Hematopoietic multipotent progenitor cell treated with erythropoietin and hydrocortisone succinate and interleukin-3 and kit ligand, for 4 days (in vitro differentiated cells): ENCODE measurements around the gene ASB18.

ENCODE experiments used
- DNase-seq: peaks from one replicate; pipeline ENCODE4 v3.0.0-alpha.2; 2015

ASB18 gene

GRCh38 chr2:236240228-236240990, 23.8 kb downstream of the ASB18 start:
- DNase-seq = no peak

GRCh38 chr2:236239276-236240065, 24.7 kb downstream of the ASB18 start:
- no peak for DNase-seq

GRCh38 chr2:236238751-236239150, 25.5 kb downstream of the ASB18 start:
- DNase-seq = no peak

GRCh38 chr2:236237468-236238190, 26.6 kb downstream of the ASB18 start:
- DNase-seq = no peak

GRCh38 chr2:236236559-236237452, 27.4 kb downstream of the ASB18 start:
- no peak for DNase-seq

GRCh38 chr2:236229186-236229585, 35.0 kb downstream of the ASB18 start:
- DNase-seq = no peak

GRCh38 chr2:236223675-236224074, 40.5 kb downstream of the ASB18 start:
- no peak for DNase-seq

GRCh38 chr2:236221798-236222197, 42.4 kb downstream of the ASB18 start:
- DNase-seq = no peak

- no peak for DNase-seq
Observed at GRCh38 chr2:236219411-236219810, 44.8 kb downstream of the ASB18 start.

GRCh38 chr2:236217926-236218325, 46.3 kb downstream of the ASB18 start:
- no peak for DNase-seq

GRCh38 chr2:236216711-236217110, 47.5 kb downstream of the ASB18 start:
- DNase-seq = no peak

- no peak for DNase-seq
Observed at GRCh38 chr2:236215761-236216333, 48.4 kb downstream of the ASB18 start.

GRCh38 chr2:236215196-236215595, 49.0 kb downstream of the ASB18 start:
- no peak for DNase-seq

GRCh38 chr2:236214376-236214995, 49.7 kb downstream of the ASB18 start:
- no peak for DNase-seq

GRCh38 chr2:236211296-236211695, 52.9 kb downstream of the ASB18 start:
- DNase-seq = no peak

- DNase-seq = no peak
Observed at GRCh38 chr2:236210536-236210935, 53.7 kb downstream of the ASB18 start.

GRCh38 chr2:236209996-236210395, 54.2 kb downstream of the ASB18 start:
- DNase-seq = no peak

- no peak for DNase-seq
Observed at GRCh38 chr2:236209535-236209934, 54.7 kb downstream of the ASB18 start.

GRCh38 chr2:236208019-236208926, 55.9 kb downstream of the ASB18 start:
- no peak for DNase-seq

GRCh38 chr2:236207472-236207871, 56.7 kb downstream of the ASB18 start:
- no peak for DNase-seq
